ENCODE measurements around the gene CEP97. TPM values are rescaled to one million over a fixed set of nuclear protein-coding genes. Genes with fewer than 3 reads are reported as not detected.
"Not testable (repeated sequence)": the region's sequence is repeated elsewhere in the genome, so short reads cannot be mapped to it uniquely, and the experiment has no call there.

The CEP97 gene
- total RNA-seq, 1 experiment from 2014 or later: 48.9 TPM

DNA sequence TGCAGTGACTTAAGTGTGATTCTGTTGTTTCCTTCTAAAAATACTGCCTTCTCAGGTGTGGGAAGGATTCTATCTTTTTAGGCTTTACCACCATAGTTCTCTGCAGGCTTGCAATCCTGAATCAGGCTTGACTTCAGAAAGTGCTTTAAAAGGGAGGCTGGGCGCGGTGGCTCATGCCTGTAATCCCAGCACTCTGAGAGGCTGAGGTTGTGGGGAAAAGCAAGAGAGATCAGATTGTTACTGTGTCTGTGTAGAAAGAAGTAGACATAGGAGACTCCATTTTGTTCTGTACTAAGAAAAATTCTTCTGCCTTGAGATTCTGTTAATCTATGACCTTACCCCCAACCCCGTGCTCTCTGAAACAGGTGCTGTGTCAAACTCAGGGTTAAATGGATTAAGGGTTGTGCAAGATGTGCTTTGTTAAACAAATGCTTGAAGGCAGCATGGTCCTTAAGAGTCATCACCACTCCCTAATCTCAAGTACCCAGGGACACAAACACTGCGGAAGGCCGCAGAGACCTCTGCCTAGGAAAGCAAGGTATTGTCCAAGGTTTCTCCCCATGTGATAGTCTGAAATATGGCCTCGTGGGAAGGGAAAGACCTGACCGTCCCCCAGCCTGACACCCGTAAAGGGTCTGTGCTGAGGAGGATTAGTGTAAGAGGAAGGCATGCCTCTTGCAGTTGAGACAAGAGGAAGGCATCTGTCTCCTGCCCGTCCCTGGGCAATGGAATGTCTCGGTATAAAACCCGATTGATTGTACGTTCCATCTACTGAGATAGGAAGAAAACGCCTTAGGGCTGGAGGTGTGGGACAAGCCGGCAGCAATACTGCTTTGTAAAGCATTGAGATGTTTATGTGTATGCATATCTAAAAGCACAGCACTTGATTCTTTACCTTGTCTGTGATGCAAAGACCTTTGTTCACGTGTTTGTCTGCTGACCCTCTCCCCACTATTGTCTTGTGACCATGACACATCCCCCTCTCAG lies 32.4 kb upstream of the CEP97 start:
- H3K4me3 ChIP-seq; H3K9me3 ChIP-seq (replicated peaks); DNase-seq; H3K27me3 ChIP-seq; H3K27ac ChIP-seq; H3K36me3 ChIP-seq: not testable (repeated sequence)
- peaks cover 17% of the 10 kb centered on the region for H3K4me1 ChIP-seq

DNA sequence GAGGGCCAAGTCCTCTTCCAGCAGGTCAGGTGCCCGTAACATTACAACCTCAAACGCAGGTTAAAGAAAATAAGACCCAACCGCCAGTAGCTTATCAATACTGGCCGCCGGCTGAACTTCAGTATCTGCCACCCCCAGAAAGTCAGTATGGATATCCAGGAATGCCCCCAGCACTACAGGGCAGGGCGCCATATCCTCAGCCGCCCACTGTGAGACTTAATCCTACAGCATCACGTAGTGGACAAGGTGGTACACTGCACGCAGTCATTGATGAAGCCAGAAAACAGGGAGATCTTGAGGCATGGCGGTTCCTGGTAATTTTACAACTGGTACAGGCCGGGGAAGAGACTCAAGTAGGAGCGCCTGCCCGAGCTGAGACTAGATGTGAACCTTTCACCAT lies 30.9 kb upstream of the CEP97 start:
- H3K36me3 ChIP-seq; H3K4me3 ChIP-seq; H3K27ac ChIP-seq; H3K27me3 ChIP-seq; H3K9me3 ChIP-seq (replicated peaks): not testable (repeated sequence)
- H3K4me1 ChIP-seq: peaks cover 19% of the 10 kb centered on the region
- DNase-seq: peak; percentile 39 to 51

- H3K9me3 ChIP-seq (replicated peaks); H3K27me3 ChIP-seq; H3K36me3 ChIP-seq: not testable (repeated sequence)
- peak; percentile 82 to 85 for DNase-seq
- H3K4me1 ChIP-seq: peaks cover 19% of the 10 kb centered on the region
- peak overlapping the region; percentile 67 for H3K27ac ChIP-seq
- H3K4me3 ChIP-seq: peak overlapping the region; percentile 43
These were observed 29.6 kb upstream of the CEP97 start for GRCh38 chr3:101694836-101695235.

- H3K4me3 ChIP-seq: peak overlapping the region; percentile 43
- DNase-seq: peak; percentile 76 to 95
- no peaks in the 10 kb centered on the region for H3K9me3 ChIP-seq (replicated peaks)
- H3K4me1 ChIP-seq: peaks cover 15% of the 10 kb centered on the region
- H3K27me3 ChIP-seq: no peaks in the 10 kb centered on the region
- no peaks in the 10 kb centered on the region for H3K36me3 ChIP-seq
- H3K27ac ChIP-seq: peak overlapping the region; percentile 67
These were observed 28.5 kb upstream of the CEP97 start for GRCh38 chr3:101695779-101696372.

DNA sequence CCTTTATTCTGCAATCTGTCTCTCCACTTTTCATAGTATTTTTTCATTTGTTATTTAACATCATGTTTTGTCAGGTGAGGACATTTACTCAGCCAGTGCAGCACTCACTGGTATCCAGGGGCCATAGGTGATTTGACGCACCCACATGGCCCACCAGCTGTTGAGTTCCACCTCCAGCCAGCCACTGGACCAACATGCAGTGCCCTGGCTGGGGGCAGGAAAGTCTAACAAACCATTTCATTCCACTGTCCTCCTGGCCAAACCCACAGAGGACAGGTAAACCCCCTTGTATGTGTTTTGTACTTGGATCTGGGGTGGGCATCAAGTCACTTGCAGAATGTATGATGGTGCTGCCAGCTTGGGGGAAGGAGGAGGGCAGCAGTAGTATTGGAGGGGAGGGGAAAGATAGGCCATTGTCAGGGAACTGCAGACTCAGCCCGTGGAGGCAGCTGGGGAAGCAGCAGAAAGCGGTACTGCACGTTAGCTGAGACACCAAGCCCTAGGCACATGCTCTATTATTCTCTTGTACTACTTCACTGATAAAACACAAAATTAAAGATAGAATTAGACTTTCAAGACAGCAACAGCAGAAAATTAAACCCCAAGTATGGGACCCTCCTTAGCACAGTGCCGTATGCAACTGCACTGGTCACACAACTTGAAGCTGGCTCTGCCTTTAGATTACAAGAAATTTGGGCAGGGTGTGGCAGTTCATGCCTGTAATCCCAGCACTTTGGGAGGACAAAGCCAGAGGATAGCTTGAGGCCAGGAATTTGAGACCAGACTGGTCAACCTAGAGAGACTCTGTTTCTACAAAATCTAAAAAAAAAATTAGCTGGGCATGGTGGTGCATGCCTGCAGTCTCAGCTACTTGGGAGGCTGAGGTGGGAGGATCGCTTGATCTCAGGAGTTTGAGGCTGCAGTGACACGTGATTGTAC lies 22.4 kb upstream of the CEP97 start:
- no peaks in the 10 kb centered on the region; the same call in 1 of the 2 replicates for H3K9me3 ChIP-seq (replicated peaks)
- H3K27me3 ChIP-seq: no peaks in the 10 kb centered on the region
- H3K27ac ChIP-seq: no peak overlapping the region
- peaks cover 3% of the 10 kb centered on the region; the same call in 1 of the 2 replicates for H3K4me1 ChIP-seq
- no peak overlapping the region for H3K4me3 ChIP-seq
- DNase-seq: no peak
- no peaks in the 10 kb centered on the region for H3K36me3 ChIP-seq

DNA sequence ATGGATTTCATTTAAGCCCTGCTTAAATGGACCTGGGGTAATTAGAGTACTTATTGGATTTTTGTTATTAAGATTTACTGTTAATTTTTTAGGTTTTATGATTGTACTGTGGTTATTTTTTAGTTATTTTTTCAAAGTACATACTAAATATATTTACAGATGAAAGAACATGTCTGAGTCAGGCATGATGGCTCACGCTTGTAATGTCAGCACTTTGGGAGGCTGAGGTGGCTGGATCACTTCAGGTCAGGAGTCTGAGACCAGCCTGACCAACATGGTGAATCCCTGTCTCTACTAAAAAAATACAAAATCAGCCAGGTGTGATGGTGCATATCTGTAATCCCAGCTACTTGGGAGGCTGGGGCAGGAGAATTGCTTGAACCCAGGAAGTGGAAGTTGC lies 21.7 kb upstream of the CEP97 start:
- Histone ChIP-seq H3K4me3 (no peak overlapping the region), H3K27me3 (no peaks in the 10 kb centered on the region), H3K4me1 (no peaks in the 10 kb centered on the region), H3K36me3 (no peaks in the 10 kb centered on the region), H3K27ac (no peak overlapping the region), H3K9me3 (replicated peaks) (no peaks in the 10 kb centered on the region; the same call in 1 of the 2 replicates)
- no peak for DNase-seq

- no peak for DNase-seq
- Histone ChIP-seq H3K4me3 (no peak overlapping the region), H3K4me1 (no peaks in the 10 kb centered on the region)
These were observed 21.2 kb upstream of the CEP97 start for GRCh38 chr3:101703169-101703568.

GRCh38 chr3:101704639-101705038 lies 19.8 kb upstream of the CEP97 start:
- H3K27ac ChIP-seq; H3K4me3 ChIP-seq; H3K9me3 ChIP-seq (replicated peaks); DNase-seq; H3K36me3 ChIP-seq; H3K27me3 ChIP-seq; H3K4me1 ChIP-seq: not testable (repeated sequence)

More at GRCh38 chr3:101703169-101703568, 21.2 kb upstream of the CEP97 start:
- H3K36me3 ChIP-seq: no peaks in the 10 kb centered on the region
- H3K27ac ChIP-seq: no peak overlapping the region
- H3K27me3 ChIP-seq: no peaks in the 10 kb centered on the region
- no peaks in the 10 kb centered on the region; the same call in 1 of the 2 replicates for H3K9me3 ChIP-seq (replicated peaks)

DNA sequence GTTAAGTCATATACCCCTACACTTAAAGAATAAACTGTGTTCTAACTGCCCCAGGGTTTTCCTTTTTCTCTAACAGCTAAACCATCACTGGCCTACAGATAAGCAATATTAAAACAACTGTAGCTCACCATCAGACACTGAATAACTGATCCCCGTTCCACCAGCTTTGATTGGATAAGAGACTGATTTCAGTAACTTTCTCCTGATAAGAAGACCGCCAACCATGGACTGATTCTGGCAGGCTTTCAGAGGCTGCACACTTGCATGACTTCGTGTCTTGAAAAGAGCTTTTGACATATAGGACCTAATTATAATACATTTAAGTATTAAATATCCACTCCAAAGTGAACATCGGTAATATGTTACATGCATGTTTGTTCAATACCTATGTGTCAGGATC lies 15.3 kb upstream of the CEP97 start:
- Histone ChIP-seq H3K36me3 (no peaks in the 10 kb centered on the region), H3K27me3 (no peaks in the 10 kb centered on the region), H3K4me1 (no peaks in the 10 kb centered on the region), H3K4me3 (no peak overlapping the region), H3K27ac (no peak overlapping the region), H3K9me3 (replicated peaks) (no peaks in the 10 kb centered on the region; the same call in 1 of the 2 replicates)
- DNase-seq: no peak

DNA sequence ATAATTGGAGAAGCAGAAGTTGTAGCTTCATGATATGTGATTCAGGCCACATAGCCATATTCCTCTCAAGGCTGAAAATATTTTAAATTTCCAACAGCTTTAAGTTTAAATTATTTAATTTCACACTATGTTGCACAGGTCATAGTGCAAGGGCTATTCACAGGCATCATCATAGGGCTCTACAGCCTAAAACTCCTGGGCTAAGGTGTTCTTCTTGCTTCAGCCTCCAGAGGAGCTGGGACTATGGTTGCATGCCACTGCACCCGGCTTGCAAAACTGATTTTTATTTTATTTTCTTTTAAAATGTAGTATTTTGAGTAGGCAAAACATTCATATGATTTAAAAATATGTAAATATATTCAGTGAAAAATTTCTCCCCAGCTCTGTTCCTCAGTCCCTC lies 6.0 kb upstream of the CEP97 start:
- Histone ChIP-seq H3K9me3 (replicated peaks) (no peaks in the 10 kb centered on the region), H3K4me1 (peaks cover 26% of the 10 kb centered on the region), H3K36me3 (no peaks in the 10 kb centered on the region), H3K27ac (no peak overlapping the region), H3K27me3 (no peaks in the 10 kb centered on the region), H3K4me3 (no peak overlapping the region)
- DNase-seq: no peak

DNA sequence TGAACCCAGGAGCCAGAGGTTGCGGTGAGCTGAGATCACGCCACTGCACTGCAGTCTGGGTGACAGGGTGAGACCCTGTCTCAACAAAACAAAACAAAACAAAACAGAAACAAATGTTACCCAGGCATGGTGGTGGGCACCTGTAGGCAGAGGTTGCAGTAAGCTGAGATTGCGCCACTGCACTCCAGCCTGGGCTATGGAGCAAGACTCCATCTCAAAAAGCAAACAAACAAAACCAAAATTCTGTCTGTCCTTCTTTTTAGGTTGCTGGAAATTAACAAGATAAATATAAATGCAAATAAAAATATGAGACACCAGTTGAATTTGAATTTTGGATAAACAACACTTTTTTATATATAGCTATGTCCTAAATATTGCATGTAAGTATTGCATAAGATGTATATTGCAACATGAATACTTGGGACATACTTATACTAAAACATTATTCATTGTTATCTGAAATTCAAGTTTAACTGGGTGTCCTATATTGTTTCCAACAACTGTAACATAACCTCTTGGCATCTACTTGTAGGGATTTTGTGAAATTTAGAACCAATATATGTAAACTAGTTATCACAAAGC lies 4.7 kb upstream of the CEP97 start:
- no peak overlapping the region for H3K27ac ChIP-seq
- peaks cover 26% of the 10 kb centered on the region for H3K4me1 ChIP-seq
- H3K4me3 ChIP-seq: no peak overlapping the region
- H3K27me3 ChIP-seq: no peaks in the 10 kb centered on the region
- no peak for DNase-seq
- no peaks in the 10 kb centered on the region for H3K9me3 ChIP-seq (replicated peaks)
- H3K36me3 ChIP-seq: no peaks in the 10 kb centered on the region

DNA sequence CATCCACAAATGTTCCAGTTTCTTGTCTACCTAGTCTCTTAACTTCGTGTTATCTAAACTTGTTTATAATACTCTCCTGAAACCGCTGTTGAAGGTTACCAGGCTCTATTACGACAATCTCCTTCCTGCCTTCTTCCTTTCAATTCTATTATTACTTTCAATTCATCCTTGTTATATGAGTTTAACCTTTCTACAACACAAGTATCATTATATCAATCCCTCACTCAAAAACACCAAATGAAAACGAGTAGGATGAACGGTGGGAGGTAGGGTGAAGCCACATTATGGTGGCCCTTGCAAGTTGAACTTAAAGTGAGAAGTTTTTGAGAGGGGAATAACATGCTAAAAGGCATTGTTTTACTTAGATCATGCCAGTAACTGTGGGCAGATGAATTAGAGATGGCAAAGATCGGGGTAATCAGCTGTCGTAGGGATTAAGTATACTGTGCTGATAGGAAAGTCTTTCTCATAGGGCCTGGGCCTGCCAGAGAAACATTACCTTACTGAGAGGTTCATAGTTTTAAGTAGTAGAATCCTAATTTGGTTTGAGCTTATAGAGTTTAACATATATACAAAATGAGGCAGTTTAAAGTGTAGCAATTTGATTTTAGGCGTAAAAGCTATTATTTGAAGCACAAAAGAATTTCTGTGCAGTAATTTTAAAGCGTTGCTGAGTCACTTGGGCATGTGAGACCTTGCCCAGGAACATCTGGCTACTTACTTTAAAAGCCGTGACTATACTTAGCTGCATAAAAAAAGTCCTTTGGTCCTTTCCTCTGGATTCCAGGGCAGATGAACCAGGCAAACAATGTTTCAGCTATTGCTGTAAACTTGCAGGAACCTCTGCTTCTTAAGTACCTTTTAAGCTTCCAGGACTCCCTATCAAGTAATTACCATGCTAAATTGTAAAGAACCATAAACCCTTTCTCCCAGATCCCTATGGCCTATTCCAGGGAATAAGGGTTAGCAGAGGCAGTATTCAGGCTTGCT lies 3.3 kb upstream of the CEP97 start:
- peaks cover 26% of the 10 kb centered on the region for H3K4me1 ChIP-seq
- no peaks in the 10 kb centered on the region for H3K36me3 ChIP-seq
- no peaks in the 10 kb centered on the region for H3K9me3 ChIP-seq (replicated peaks)
- H3K4me3 ChIP-seq: peak overlapping the region; percentile 1; the same call in 1 of the 2 replicates
- peak; percentile 74 to 93 for DNase-seq
- no peaks in the 10 kb centered on the region for H3K27me3 ChIP-seq
- peak overlapping the region; percentile 95 for H3K27ac ChIP-seq

GRCh38 chr3:101722394-101723173 lies 1.8 kb upstream of the CEP97 start:
- Histone ChIP-seq H3K4me3 (no peak overlapping the region), H3K9me3 (replicated peaks) (no peaks in the 10 kb centered on the region), H3K27me3 (no peaks in the 10 kb centered on the region), H3K27ac (peak overlapping the region; percentile 95), H3K36me3 (peaks cover 14% of the 10 kb centered on the region), H3K4me1 (peaks cover 26% of the 10 kb centered on the region)
- no peak for DNase-seq

Data from SJCRH30 (cell line).